ENCODE measurements around the gene ANKMY1. TPM values are rescaled to one million over a fixed set of nuclear protein-coding genes. Genes with fewer than 3 reads are reported as not detected.
A peak's percentile ranks its signal among the peaks of the same experiment; 100 is the strongest.
"Not testable (repeated sequence)": the region's sequence is repeated elsewhere in the genome, so short reads cannot be mapped to it uniquely, and the experiment has no call there.

The ANKMY1 gene
- total and polyA plus RNA-seq, 7 experiments from 2014 or later, result 7.7 to 83.4 (median 34.8) TPM

GRCh38 chr2:240498958-240499260, 58.9 kb downstream of the ANKMY1 start:
- CTCF ChIA-PET, result no interaction called here

GRCh38 chr2:240498171-240498957, 59.4 kb downstream of the ANKMY1 start:
- no peak overlapping the region for H3K4me3 ChIP-seq (ENCODE audit: low read length)
- H3K4me1 ChIP-seq (ENCODE audit: control insufficient read depth in 2 of 2, insufficient read depth in 2 of 2, low read length in 2 of 2), result no peaks in the 10 kb centered on the region
- Mint-ChIP-seq H3K9me3 (peaks cover 0 to 13% (median 5%) of the 10 kb centered on the region in 11 donors), H3K4me1 (peaks cover 0 to 2% (median 0%) of the 10 kb centered on the region in 7 donors), H3K27ac (no peak overlapping the region), H3K36me3 (peaks cover 21 to 70% (median 43%) of the 10 kb centered on the region in 5 donors), H3K4me3 (no peak overlapping the region), H3K27me3 (no peaks in the 10 kb centered on the region)
- intact Hi-C loops (cut with micrococcal nuclease), result no loop called here
- H3K36me3 ChIP-seq (ENCODE audit: control insufficient read depth in 2 of 3, insufficient read depth in 3 of 3, low read length in 3 of 3), result peaks cover 0 to 40% (median 8%) of the 10 kb centered on the region in 3 experiments
- ChIA-PET CTCF (no interaction called here), POLR2A (no interaction called here)
- H3K9me3 ChIP-seq (ENCODE audit: control insufficient read depth in 2 of 3, low read length in 3 of 3), result peaks cover 0 to 6% (median 0%) of the 10 kb centered on the region in 3 experiments
- no peaks in the 10 kb centered on the region for H3K27me3 ChIP-seq (ENCODE audit: control insufficient read depth in 2 of 2, insufficient read depth in 2 of 2, low read length in 2 of 2)
- no peak overlapping the region for H3K27ac ChIP-seq (ENCODE audit: low read depth, low read length)
- no peak for ATAC-seq
- peak in 1 of 9 donors; percentile 8 for DNase-seq

More at GRCh38 chr2:240498958-240499260, 58.9 kb downstream of the ANKMY1 start:
- ATAC-seq (no peak), DNase-seq (peak in 1 of 9 donors; percentile 12)
- no peaks in the 10 kb centered on the region for H3K27me3 Mint-ChIP-seq
- H3K9me3 Mint-ChIP-seq, result peaks cover 0 to 9% (median 2%) of the 10 kb centered on the region in 11 donors
- no peak overlapping the region for H3K4me3 ChIP-seq (ENCODE audit: low read length)
- POLR2A ChIA-PET, result no interaction called here
- intact Hi-C loops (cut with micrococcal nuclease), result no loop called here
- H3K4me1 Mint-ChIP-seq, result peaks cover 0 to 2% (median 0%) of the 10 kb centered on the region in 7 donors
- peaks cover 0 to under 1% (median 0%) of the 10 kb centered on the region in 3 experiments for H3K9me3 ChIP-seq (ENCODE audit: control insufficient read depth in 2 of 3, low read length in 3 of 3)
- no peak overlapping the region for H3K27ac ChIP-seq (ENCODE audit: low read depth, low read length)
- H3K4me1 ChIP-seq (ENCODE audit: control insufficient read depth in 2 of 2, insufficient read depth in 2 of 2, low read length in 2 of 2), result no peaks in the 10 kb centered on the region
- H3K27me3 ChIP-seq (ENCODE audit: control insufficient read depth in 2 of 2, insufficient read depth in 2 of 2, low read length in 2 of 2), result no peaks in the 10 kb centered on the region
- no peak overlapping the region for H3K4me3 Mint-ChIP-seq
- no peak overlapping the region for H3K27ac Mint-ChIP-seq
- peaks cover 15 to 67% (median 40%) of the 10 kb centered on the region in 5 donors for H3K36me3 Mint-ChIP-seq
- peaks cover 0 to 35% (median 8%) of the 10 kb centered on the region in 3 experiments for H3K36me3 ChIP-seq (ENCODE audit: control insufficient read depth in 2 of 3, insufficient read depth in 3 of 3, low read length in 3 of 3)

- H3K27me3 Mint-ChIP-seq; ATAC-seq; H3K27ac ChIP-seq (ENCODE audit: low read depth, low read length); H3K4me3 Mint-ChIP-seq; CTCF ChIA-PET; H3K4me3 ChIP-seq (ENCODE audit: low read length); H3K27me3 ChIP-seq (ENCODE audit: control insufficient read depth in 2 of 2, insufficient read depth in 2 of 2, low read length in 2 of 2); H3K4me1 Mint-ChIP-seq; DNase-seq; intact Hi-C loops (cut with micrococcal nuclease); POLR2A ChIA-PET; H3K4me1 ChIP-seq (ENCODE audit: control insufficient read depth in 2 of 2, insufficient read depth in 2 of 2, low read length in 2 of 2): not testable (repeated sequence)
- Mint-ChIP-seq H3K27ac (peak overlapping the region in 1 of 9 donors; percentile 56), H3K36me3 (peaks cover 25 to 75% (median 45%) of the 10 kb centered on the region in 5 donors), H3K9me3 (peaks cover 0 to 20% (median 9%) of the 10 kb centered on the region in 11 donors)
- H3K9me3 ChIP-seq (ENCODE audit: control insufficient read depth in 2 of 3, low read length in 3 of 3), result peaks cover 0 to 14% (median 0%) of the 10 kb centered on the region in 3 experiments
- H3K36me3 ChIP-seq (ENCODE audit: control insufficient read depth in 2 of 3, insufficient read depth in 3 of 3, low read length in 3 of 3), result peaks cover 0 to 40% (median 8%) of the 10 kb centered on the region in 3 experiments
Observed at GRCh38 chr2:240497082-240497481, 60.7 kb downstream of the ANKMY1 start.

- peaks cover 31 to 64% (median 50%) of the 10 kb centered on the region in 5 donors for H3K36me3 Mint-ChIP-seq
- not testable (repeated sequence) for H3K27me3 Mint-ChIP-seq
- peaks cover 4 to 23% (median 7%) of the 10 kb centered on the region in 3 experiments for H3K9me3 ChIP-seq (ENCODE audit: control insufficient read depth in 2 of 3, low read length in 3 of 3)
Observed at GRCh38 chr2:240494942-240495341, 62.8 kb downstream of the ANKMY1 start.

GRCh38 chr2:240494194-240494793, 63.5 kb downstream of the ANKMY1 start:
- Mint-ChIP-seq H3K27me3 (no peaks in the 10 kb centered on the region), H3K27ac (no peak overlapping the region), H3K4me3 (no peak overlapping the region), H3K9me3 (peaks cover 8 to 48% (median 27%) of the 10 kb centered on the region in 11 donors), H3K36me3 (peaks cover 31 to 60% (median 53%) of the 10 kb centered on the region in 5 donors), H3K4me1 (peaks cover 0 to 2% (median 0%) of the 10 kb centered on the region in 7 donors)
- H3K27me3 ChIP-seq (ENCODE audit: control insufficient read depth in 2 of 2, insufficient read depth in 2 of 2, low read length in 2 of 2), result no peaks in the 10 kb centered on the region
- intact Hi-C loops (cut with micrococcal nuclease), result no loop called here
- no peak overlapping the region for H3K4me3 ChIP-seq (ENCODE audit: low read length)
- ChIA-PET CTCF (no interaction called here), POLR2A (no interaction called here)
- H3K36me3 ChIP-seq (ENCODE audit: control insufficient read depth in 2 of 3, insufficient read depth in 3 of 3, low read length in 3 of 3), result peaks cover 0 to 20% (median 8%) of the 10 kb centered on the region in 3 experiments
- DNase-seq, result no peak
- no peaks in the 10 kb centered on the region for H3K4me1 ChIP-seq (ENCODE audit: control insufficient read depth in 2 of 2, insufficient read depth in 2 of 2, low read length in 2 of 2)
- H3K9me3 ChIP-seq (ENCODE audit: control insufficient read depth in 2 of 3, low read length in 3 of 3), result peaks cover 4 to 23% (median 7%) of the 10 kb centered on the region in 3 experiments
- no peak for ATAC-seq
- H3K27ac ChIP-seq (ENCODE audit: low read depth, low read length), result no peak overlapping the region

More at GRCh38 chr2:240494942-240495341, 62.8 kb downstream of the ANKMY1 start:
- H3K27ac Mint-ChIP-seq; H3K4me3 Mint-ChIP-seq; H3K4me1 Mint-ChIP-seq; ATAC-seq; intact Hi-C loops (cut with micrococcal nuclease); CTCF ChIA-PET; POLR2A ChIA-PET; H3K27ac ChIP-seq (ENCODE audit: low read depth, low read length); DNase-seq; H3K4me3 ChIP-seq (ENCODE audit: low read length); H3K4me1 ChIP-seq (ENCODE audit: control insufficient read depth in 2 of 2, insufficient read depth in 2 of 2, low read length in 2 of 2); H3K27me3 ChIP-seq (ENCODE audit: control insufficient read depth in 2 of 2, insufficient read depth in 2 of 2, low read length in 2 of 2): not testable (repeated sequence)
- peaks cover 0 to 27% (median 8%) of the 10 kb centered on the region in 3 experiments for H3K36me3 ChIP-seq (ENCODE audit: control insufficient read depth in 2 of 3, insufficient read depth in 3 of 3, low read length in 3 of 3)
- peaks cover 8 to 42% (median 20%) of the 10 kb centered on the region in 11 donors for H3K9me3 Mint-ChIP-seq

- Mint-ChIP-seq H3K27me3 (no peaks in the 10 kb centered on the region), H3K4me3 (no peak overlapping the region), H3K4me1 (no peaks in the 10 kb centered on the region), H3K9me3 (peaks cover 11 to 75% (median 45%) of the 10 kb centered on the region in 11 donors), H3K27ac (no peak overlapping the region), H3K36me3 (peaks cover 24 to 54% (median 41%) of the 10 kb centered on the region in 5 donors)
- intact Hi-C loops (cut with micrococcal nuclease), result no loop called here
- ChIA-PET CTCF (no interaction called here), POLR2A (no interaction called here)
- Histone ChIP-seq H3K4me1 (ENCODE audit: control insufficient read depth in 2 of 2, insufficient read depth in 2 of 2, low read length in 2 of 2) (no peaks in the 10 kb centered on the region), H3K27ac (ENCODE audit: low read depth, low read length) (no peak overlapping the region), H3K4me3 (ENCODE audit: low read length) (no peak overlapping the region), H3K36me3 (ENCODE audit: control insufficient read depth in 2 of 3, insufficient read depth in 3 of 3, low read length in 3 of 3) (peaks cover 0 to 6% (median 0%) of the 10 kb centered on the region in 3 experiments), H3K27me3 (ENCODE audit: control insufficient read depth in 2 of 2, insufficient read depth in 2 of 2, low read length in 2 of 2) (no peaks in the 10 kb centered on the region), H3K9me3 (ENCODE audit: control insufficient read depth in 2 of 3, low read length in 3 of 3) (peaks cover 4 to 23% (median 10%) of the 10 kb centered on the region in 3 experiments)
- ATAC-seq, result no peak
- DNase-seq, result no peak
Observed at GRCh38 chr2:240491483-240491882, 66.3 kb downstream of the ANKMY1 start.

Data from naive thymus-derived CD4-positive, alpha-beta T cell (primary cell).